LNCAP (cell line): ENCODE measurements around the gene ADGRF5.

Experiments used
- TF ChIP-seq, protein P1 (sequence below): fragments of 450-650 bp; IDR thresholded peaks from 2 replicates; pipeline ENCODE4 v1.5.1; 2017; ENCODE audit warnings: mild to moderate bottlenecking

ADGRF5 gene

GRCh38 chr6:46947497-46947896 is 25.8 kb upstream of the ADGRF5 start:
- TF ChIP-seq, protein P1, sequence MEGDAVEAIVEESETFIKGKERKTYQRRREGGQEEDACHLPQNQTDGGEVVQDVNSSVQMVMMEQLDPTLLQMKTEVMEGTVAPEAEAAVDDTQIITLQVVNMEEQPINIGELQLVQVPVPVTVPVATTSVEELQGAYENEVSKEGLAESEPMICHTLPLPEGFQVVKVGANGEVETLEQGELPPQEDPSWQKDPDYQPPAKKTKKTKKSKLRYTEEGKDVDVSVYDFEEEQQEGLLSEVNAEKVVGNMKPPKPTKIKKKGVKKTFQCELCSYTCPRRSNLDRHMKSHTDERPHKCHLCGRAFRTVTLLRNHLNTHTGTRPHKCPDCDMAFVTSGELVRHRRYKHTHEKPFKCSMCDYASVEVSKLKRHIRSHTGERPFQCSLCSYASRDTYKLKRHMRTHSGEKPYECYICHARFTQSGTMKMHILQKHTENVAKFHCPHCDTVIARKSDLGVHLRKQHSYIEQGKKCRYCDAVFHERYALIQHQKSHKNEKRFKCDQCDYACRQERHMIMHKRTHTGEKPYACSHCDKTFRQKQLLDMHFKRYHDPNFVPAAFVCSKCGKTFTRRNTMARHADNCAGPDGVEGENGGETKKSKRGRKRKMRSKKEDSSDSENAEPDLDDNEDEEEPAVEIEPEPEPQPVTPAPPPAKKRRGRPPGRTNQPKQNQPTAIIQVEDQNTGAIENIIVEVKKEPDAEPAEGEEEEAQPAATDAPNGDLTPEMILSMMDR = no peak

- TF ChIP-seq, protein P1 = no peak
Measured at GRCh38 chr6:46940433-46941226, 18.9 kb upstream of the ADGRF5 start.

DNA sequence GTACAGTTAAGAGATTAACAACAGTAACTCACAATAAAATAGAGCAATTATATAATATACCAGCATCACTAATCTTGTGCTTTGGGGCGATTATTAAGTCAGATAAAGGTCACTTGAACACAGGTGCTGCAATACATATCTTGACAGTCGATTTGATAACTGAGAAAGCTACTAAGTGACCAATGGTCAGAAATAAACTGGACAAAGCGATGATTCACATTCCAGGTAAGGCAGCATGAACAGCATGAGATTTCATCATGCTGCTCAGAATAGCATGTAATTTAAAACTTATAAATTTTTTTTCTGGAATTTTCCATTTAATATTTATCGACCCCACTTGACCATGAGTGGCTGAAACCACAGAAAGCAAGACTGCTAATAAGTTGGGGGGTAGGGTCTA is 15.9 kb upstream of the ADGRF5 start:
- TF ChIP-seq, protein P1 = no peak

DNA sequence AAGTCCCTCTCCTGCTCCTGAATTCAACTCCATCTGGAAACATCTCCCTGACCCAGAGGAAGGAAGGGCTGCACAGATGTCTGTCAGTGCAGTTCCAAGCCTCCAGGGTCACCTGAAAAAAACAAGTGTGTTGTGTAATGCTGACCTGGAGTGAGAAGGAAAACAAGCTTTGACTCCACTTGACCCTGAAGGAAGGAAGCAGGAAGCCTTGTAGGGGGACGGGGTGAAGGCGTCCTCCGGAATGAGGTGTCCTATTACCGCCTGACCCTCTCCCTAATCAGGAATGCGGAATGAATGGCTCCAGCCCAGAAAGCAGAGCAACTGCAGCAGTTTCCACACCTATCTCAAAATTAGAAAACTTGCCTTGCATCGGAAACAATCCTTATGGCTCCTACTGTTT is 13.9 kb upstream of the ADGRF5 start:
- TF ChIP-seq, protein P1 = no peak

DNA sequence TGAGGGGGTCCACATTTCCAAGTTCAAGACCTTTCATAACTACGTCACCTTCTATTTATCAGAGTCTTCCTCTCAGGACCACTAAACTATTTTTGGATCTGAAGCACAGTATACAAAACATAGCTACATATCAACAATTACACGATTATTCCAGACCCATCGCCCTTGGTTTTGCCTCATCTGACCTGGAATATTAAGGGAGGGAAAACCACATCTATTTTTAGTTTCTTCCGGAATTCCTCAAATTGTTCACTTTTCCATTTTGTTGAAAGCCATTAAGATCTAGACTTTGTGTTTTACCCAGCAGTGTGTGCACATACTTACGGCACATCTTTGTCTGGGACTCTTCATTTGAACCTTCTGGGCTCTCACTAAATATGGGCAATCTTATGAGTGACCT is 12.0 kb upstream of the ADGRF5 start:
- TF ChIP-seq, protein P1 = no peak

GRCh38 chr6:46932526-46933319 is 11.0 kb upstream of the ADGRF5 start:
- TF ChIP-seq, protein P1 = no peak

DNA sequence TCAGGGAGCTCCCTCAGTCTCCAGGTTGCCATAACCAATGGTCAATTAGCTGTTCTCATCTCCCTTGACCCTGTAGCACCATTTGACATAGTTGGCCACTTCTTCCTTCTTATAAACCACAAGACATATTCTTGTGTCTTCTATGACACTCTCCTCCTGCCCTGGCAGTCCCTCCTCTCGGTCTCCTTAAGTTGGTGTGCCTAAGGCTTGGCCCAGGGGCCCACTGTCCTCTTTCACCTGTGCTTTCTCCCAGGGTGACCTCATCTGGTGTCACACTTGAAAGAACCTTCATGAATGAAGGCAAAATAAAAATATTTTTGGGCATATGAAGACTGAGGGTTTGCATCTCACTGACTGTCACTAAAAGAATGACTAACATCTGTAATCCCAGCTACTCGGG is 9.7 kb upstream of the ADGRF5 start:
- TF ChIP-seq, protein P1 = no peak
